OCI-LY1 (cell line): Measurements from ENCODE around the gene SCAPER.

Source experiments
- EZH2 ChIP-seq: fragments of 200-600 bp; sonication (generic), shearing (Covaris generic); IDR thresholded peaks from 2 replicates; pipeline ENCODE4 v1.8.0; 2017; ENCODE audit warnings: borderline replicate concordance, mixed run types, mild to moderate bottlenecking, antibody characterized with exemption, low read length, moderate library complexity, mixed read lengths
- TF ChIP-seq, protein P1 (sequence below): fragments of 200-600 bp; sonication (generic), shearing (Covaris generic); IDR thresholded peaks from 2 replicates; pipeline ENCODE4 v1.5.1; 2017; ENCODE audit warnings: mild to moderate bottlenecking, antibody characterized with exemption, low read length, moderate library complexity, mixed read lengths

DNA sequence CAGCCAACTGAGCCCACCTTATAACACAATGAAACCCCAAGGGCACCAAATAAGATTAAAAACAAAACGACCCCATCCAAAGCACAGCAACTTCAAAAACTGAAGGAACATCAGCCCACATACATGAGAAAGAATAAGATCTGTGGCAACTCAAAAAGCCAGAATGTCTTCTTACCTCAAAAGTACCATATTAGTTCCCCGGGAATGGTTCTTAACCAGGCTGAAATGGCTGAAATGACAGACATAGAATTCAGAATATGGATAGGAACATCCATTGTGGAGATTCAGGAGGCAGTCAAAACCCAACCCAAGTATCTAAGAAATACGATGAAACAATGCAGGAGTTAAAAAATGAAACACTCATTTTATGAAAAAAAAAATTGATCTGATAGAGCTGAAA, 222.3 kb downstream of the SCAPER start:
- TF ChIP-seq, protein P1, sequence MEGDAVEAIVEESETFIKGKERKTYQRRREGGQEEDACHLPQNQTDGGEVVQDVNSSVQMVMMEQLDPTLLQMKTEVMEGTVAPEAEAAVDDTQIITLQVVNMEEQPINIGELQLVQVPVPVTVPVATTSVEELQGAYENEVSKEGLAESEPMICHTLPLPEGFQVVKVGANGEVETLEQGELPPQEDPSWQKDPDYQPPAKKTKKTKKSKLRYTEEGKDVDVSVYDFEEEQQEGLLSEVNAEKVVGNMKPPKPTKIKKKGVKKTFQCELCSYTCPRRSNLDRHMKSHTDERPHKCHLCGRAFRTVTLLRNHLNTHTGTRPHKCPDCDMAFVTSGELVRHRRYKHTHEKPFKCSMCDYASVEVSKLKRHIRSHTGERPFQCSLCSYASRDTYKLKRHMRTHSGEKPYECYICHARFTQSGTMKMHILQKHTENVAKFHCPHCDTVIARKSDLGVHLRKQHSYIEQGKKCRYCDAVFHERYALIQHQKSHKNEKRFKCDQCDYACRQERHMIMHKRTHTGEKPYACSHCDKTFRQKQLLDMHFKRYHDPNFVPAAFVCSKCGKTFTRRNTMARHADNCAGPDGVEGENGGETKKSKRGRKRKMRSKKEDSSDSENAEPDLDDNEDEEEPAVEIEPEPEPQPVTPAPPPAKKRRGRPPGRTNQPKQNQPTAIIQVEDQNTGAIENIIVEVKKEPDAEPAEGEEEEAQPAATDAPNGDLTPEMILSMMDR, result no peak
- TF ChIP-seq EZH2, result no peak
